ENCODE measurements around the gene RCSD1. TPM values are rescaled to one million over a fixed set of nuclear protein-coding genes. Genes with fewer than 3 reads are reported as not detected.

Gene RCSD1
- total RNA-seq, 1 donor from 2014 or later, result under 0.01 TPM

- no peak overlapping the region for H3K4me3 ChIP-seq (ENCODE audit: low read depth, low read length)
- TF ChIP-seq, protein P1, sequence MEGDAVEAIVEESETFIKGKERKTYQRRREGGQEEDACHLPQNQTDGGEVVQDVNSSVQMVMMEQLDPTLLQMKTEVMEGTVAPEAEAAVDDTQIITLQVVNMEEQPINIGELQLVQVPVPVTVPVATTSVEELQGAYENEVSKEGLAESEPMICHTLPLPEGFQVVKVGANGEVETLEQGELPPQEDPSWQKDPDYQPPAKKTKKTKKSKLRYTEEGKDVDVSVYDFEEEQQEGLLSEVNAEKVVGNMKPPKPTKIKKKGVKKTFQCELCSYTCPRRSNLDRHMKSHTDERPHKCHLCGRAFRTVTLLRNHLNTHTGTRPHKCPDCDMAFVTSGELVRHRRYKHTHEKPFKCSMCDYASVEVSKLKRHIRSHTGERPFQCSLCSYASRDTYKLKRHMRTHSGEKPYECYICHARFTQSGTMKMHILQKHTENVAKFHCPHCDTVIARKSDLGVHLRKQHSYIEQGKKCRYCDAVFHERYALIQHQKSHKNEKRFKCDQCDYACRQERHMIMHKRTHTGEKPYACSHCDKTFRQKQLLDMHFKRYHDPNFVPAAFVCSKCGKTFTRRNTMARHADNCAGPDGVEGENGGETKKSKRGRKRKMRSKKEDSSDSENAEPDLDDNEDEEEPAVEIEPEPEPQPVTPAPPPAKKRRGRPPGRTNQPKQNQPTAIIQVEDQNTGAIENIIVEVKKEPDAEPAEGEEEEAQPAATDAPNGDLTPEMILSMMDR (IDR thresholded peaks at IDR 0.05; ENCODE audit: insufficient read depth, low read length, severe bottlenecking), result no peak
- peaks cover 2% of the 10 kb centered on the region for H3K36me3 ChIP-seq (ENCODE audit: control insufficient read depth, insufficient read depth, low read length)
- FAIRE-seq, result no peak
- no peaks in the 10 kb centered on the region for H3K27me3 ChIP-seq (ENCODE audit: control insufficient read depth, insufficient read depth, low read length)
- no peak for DNase-seq (ENCODE audit: low read depth)
Observed at GRCh38 chr1:167744901-167745300, 114.9 kb downstream of the RCSD1 start.

GRCh38 chr1:167746013-167746672 is 116.1 kb downstream of the RCSD1 start:
- no peak overlapping the region for H3K4me3 ChIP-seq (ENCODE audit: low read depth, low read length)
- peaks cover 2% of the 10 kb centered on the region for H3K36me3 ChIP-seq (ENCODE audit: control insufficient read depth, insufficient read depth, low read length)
- DNase-seq (ENCODE audit: low read depth) (no peak), FAIRE-seq (no peak)
- TF ChIP-seq, protein P1 (IDR thresholded peaks at IDR 0.05; ENCODE audit: insufficient read depth, low read length, severe bottlenecking), result no peak
- H3K27me3 ChIP-seq (ENCODE audit: control insufficient read depth, insufficient read depth, low read length), result no peaks in the 10 kb centered on the region

DNA sequence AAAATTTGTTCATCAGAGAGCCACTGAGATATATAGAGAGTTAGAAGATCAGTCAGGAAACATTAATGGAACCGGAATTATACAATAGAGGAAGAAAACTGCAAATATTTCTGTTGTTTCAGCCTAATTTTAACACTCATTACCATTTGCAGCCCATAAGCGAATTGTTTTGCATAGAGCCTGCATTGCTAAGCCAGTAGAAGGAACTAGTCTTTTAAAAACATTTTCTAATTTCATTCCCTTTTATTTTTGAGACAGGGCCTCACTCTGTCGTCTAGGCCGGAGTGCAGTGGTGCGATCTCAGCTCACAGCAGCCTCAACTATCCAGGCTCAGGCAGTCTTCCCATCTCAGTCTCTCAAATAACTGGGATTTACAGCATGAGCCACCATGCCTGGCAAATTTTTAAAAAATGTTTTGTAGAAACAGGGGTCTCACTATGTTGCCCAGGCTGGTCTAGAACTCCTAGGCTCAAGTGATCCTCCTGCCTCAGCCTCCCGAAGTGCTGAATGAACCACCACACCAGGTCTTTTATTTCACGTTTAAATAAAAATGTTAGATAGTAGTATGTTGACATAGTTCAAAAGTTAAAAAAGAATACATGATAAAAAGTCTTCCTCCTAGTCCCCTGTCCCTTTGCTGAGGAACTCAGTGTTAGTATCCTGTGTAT is 117.1 kb downstream of the RCSD1 start:
- Histone ChIP-seq H3K27me3 (ENCODE audit: control insufficient read depth, insufficient read depth, low read length) (no peaks in the 10 kb centered on the region), H3K36me3 (ENCODE audit: control insufficient read depth, insufficient read depth, low read length) (peaks cover 2% of the 10 kb centered on the region), H3K4me3 (ENCODE audit: low read depth, low read length) (no peak overlapping the region)
- TF ChIP-seq, protein P1 (IDR thresholded peaks at IDR 0.05; ENCODE audit: insufficient read depth, low read length, severe bottlenecking), result no peak
- FAIRE-seq (no peak), DNase-seq (ENCODE audit: low read depth) (no peak)

- H3K36me3 ChIP-seq (ENCODE audit: control insufficient read depth, insufficient read depth, low read length), result peaks cover 2% of the 10 kb centered on the region
- TF ChIP-seq, protein P1 (IDR thresholded peaks at IDR 0.05; ENCODE audit: insufficient read depth, low read length, severe bottlenecking), result no peak
- no peak for DNase-seq (ENCODE audit: low read depth)
- H3K27me3 ChIP-seq (ENCODE audit: control insufficient read depth, insufficient read depth, low read length), result no peaks in the 10 kb centered on the region
- H3K4me3 ChIP-seq (ENCODE audit: low read depth, low read length), result no peak overlapping the region
- FAIRE-seq, result no peak
Observed at GRCh38 chr1:167747988-167748387, 118.0 kb downstream of the RCSD1 start.

DNA sequence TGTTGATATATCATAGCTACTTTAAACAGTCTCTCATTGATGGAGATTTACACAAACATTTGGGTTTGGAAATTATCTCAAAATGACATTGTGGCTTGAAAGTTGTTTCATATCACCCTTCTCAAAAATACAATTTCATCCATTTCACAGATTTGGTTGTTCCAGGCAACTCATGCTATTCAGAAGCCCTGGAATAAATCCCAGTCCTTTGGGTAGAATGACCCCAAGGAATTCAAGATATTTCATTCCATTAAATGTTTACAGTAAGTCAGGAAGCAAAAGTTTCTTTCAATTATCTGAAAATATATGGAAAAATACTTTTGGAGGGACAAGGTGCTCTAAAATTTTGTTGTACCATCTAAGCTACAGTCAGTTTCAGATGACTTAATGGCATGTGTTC is 118.9 kb downstream of the RCSD1 start:
- Histone ChIP-seq H3K27me3 (ENCODE audit: control insufficient read depth, insufficient read depth, low read length) (no peaks in the 10 kb centered on the region), H3K4me3 (ENCODE audit: low read depth, low read length) (no peak overlapping the region), H3K36me3 (ENCODE audit: control insufficient read depth, insufficient read depth, low read length) (peaks cover 2% of the 10 kb centered on the region)
- no peak for DNase-seq (ENCODE audit: low read depth)
- TF ChIP-seq, protein P1 (IDR thresholded peaks at IDR 0.05; ENCODE audit: insufficient read depth, low read length, severe bottlenecking), result no peak
- no peak for FAIRE-seq
